ENCODE data around the gene FTO.

FTO gene

DNA sequence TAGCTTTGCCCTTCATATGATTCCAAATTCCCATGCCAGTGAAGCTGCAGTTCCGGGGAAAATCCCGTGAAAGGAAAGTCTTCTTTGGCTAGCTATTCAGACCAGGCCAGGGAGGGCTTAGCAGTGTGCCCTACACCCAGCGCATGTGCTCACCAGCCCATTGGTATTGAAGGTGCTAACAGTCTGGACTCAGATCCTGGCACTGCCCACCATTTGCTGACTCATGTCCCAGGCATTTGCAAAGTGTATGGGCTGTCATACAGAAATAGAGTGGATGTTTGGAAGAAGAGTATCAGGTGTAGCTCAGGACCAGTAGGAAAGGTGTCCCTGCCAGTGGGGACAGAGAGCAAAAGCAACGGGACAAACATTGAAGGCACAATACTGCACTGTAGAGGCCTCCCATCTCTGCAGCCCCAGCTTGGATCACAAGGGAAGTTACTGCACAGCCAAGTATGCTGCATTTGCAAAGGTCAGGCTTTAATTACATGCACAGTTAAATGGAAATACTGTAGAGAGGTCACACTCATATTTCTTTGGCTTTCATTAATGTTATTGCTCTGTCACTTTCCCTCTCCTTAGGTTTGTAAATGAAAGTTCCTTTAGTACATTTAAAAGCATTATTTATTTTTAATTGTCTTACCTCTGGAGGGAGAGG is 362.6 kb downstream of the FTO start:
- Histone ChIP-seq H3K36me3 (ENCODE audit: control insufficient read depth, insufficient read depth, low read length) (no peaks in the 10 kb centered on the region), H3K79me2 (no peaks in the 10 kb centered on the region), H3K4me3 (ENCODE audit: low read depth, low read length) (no peak overlapping the region), H3K9ac (no peak overlapping the region), H2AFZ (no peak overlapping the region), H3K27ac (no peak overlapping the region), H3K9me3 (ENCODE audit: control insufficient read depth, low read length) (no peaks in the 10 kb centered on the region), H3K27me3 (ENCODE audit: control insufficient read depth, insufficient read depth, low read length) (no peaks in the 10 kb centered on the region), H3K4me1 (no peaks in the 10 kb centered on the region), H3K4me2 (ENCODE audit: low read length) (no peak overlapping the region)
- TF ChIP-seq, protein P1, sequence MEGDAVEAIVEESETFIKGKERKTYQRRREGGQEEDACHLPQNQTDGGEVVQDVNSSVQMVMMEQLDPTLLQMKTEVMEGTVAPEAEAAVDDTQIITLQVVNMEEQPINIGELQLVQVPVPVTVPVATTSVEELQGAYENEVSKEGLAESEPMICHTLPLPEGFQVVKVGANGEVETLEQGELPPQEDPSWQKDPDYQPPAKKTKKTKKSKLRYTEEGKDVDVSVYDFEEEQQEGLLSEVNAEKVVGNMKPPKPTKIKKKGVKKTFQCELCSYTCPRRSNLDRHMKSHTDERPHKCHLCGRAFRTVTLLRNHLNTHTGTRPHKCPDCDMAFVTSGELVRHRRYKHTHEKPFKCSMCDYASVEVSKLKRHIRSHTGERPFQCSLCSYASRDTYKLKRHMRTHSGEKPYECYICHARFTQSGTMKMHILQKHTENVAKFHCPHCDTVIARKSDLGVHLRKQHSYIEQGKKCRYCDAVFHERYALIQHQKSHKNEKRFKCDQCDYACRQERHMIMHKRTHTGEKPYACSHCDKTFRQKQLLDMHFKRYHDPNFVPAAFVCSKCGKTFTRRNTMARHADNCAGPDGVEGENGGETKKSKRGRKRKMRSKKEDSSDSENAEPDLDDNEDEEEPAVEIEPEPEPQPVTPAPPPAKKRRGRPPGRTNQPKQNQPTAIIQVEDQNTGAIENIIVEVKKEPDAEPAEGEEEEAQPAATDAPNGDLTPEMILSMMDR (IDR thresholded peaks at IDR 0.05): no peak

DNA sequence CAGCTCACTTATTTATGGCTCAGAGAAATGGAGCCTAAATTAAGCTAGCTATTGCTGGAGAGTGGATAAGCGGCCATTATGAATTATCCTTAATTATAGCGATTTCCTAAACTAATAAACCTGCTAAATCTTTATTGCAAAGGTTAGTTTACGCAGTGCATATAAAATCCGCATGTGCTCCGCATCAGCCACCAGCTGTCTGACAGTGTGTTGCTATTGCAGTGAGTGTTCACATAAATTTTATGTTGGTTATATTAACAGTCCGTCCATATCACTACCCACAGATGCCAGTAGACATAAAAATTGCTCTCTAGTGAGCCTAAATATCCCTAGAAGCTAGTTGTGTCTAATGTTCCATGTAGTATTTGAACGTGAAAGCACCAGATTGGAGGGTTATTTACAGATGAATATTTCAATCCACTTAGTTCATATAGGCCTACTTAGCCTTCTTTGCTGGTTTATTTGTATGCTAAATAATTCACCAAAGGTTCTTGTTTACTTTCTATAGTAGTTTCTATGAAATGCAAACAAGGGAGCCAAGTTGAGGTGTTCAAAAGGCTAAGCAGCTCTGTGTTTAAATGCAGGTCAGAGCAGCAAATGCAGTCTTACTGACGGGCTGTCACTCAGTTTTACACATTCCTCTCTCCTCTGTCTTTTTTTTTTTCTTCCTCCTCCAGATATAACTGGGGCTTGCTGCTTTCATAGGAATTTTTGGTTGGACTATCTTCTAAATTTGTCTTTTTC is 363.5 kb downstream of the FTO start:
- no peak overlapping the region for H3K4me2 ChIP-seq (ENCODE audit: low read length)
- no peak overlapping the region for H3K4me3 ChIP-seq (ENCODE audit: low read depth, low read length)
- TF ChIP-seq, protein P1 (IDR thresholded peaks at IDR 0.05): no peak
- no peaks in the 10 kb centered on the region for H3K9me3 ChIP-seq (ENCODE audit: control insufficient read depth, low read length)
- H3K27ac ChIP-seq: no peak overlapping the region
- no peak overlapping the region for H3K9ac ChIP-seq
- no peak overlapping the region for H2AFZ ChIP-seq
- H3K4me1 ChIP-seq: no peaks in the 10 kb centered on the region
- no peaks in the 10 kb centered on the region for H3K27me3 ChIP-seq (ENCODE audit: control insufficient read depth, insufficient read depth, low read length)
- no peaks in the 10 kb centered on the region for H3K79me2 ChIP-seq
- no peaks in the 10 kb centered on the region for H3K36me3 ChIP-seq (ENCODE audit: control insufficient read depth, insufficient read depth, low read length)

DNA sequence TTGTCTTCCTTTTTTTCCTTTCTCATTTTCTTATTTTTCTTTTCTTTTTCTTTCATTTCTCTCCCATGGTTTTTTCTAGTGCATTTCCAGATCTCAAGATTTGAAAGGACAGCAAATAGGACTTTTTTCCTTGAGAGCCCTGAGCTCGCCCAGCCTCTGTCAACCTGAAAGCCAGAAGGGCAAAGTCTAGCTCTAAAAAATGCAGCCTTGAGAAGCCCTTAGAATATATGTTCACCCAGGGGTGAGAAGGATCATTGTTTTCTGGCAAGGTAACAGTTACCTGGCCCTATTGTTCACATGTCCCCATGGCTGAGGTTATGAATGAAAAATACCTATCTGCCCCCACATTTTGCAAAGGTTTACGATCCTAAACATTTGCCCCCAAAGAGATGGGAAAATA is 364.3 kb downstream of the FTO start:
- H3K4me2 ChIP-seq (ENCODE audit: low read length): no peak overlapping the region
- H3K27ac ChIP-seq: no peak overlapping the region
- H3K79me2 ChIP-seq: no peaks in the 10 kb centered on the region
- H3K9ac ChIP-seq: no peak overlapping the region
- TF ChIP-seq, protein P1 (IDR thresholded peaks at IDR 0.05): no peak
- no peaks in the 10 kb centered on the region for H3K9me3 ChIP-seq (ENCODE audit: control insufficient read depth, low read length)
- no peaks in the 10 kb centered on the region for H3K27me3 ChIP-seq (ENCODE audit: control insufficient read depth, insufficient read depth, low read length)
- H3K4me1 ChIP-seq: no peaks in the 10 kb centered on the region
- no peaks in the 10 kb centered on the region for H3K36me3 ChIP-seq (ENCODE audit: control insufficient read depth, insufficient read depth, low read length)
- no peak overlapping the region for H3K4me3 ChIP-seq (ENCODE audit: low read depth, low read length)
- no peak overlapping the region for H2AFZ ChIP-seq

DNA sequence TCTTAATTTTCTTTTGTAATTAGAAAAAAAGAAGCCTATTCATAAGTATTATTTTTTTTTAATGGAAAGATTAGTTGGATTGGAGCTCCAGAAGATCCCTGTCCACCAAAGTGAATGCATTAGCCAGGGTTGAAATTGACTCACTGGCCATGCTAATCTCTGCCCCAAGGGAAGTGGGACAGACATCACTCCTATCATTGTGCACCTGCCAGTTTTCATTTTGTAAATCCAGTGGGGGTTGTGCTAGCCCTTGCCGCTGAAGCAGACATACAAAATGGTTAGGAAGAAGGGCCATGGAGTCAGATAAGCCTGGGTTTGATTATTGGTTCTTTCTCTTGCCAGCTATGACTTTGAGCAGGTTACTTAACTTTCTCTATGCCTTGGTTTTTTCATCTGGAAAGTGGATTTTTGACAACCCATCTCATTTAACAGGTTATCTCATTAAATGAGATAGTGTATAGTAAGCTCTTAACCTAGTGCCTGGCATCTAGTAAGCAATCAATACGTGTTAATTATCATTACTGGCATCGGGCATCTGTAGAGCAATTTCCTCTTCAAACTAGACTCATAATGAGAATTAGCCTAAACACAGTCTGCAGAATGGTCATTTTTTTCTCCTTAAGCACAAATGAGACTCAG is 365.8 kb downstream of the FTO start:
- H3K4me3 ChIP-seq (ENCODE audit: low read depth, low read length): no peak overlapping the region
- no peaks in the 10 kb centered on the region for H3K9me3 ChIP-seq (ENCODE audit: control insufficient read depth, low read length)
- H3K9ac ChIP-seq: no peak overlapping the region
- H3K79me2 ChIP-seq: no peaks in the 10 kb centered on the region
- no peak overlapping the region for H3K4me2 ChIP-seq (ENCODE audit: low read length)
- no peaks in the 10 kb centered on the region for H3K27me3 ChIP-seq (ENCODE audit: control insufficient read depth, insufficient read depth, low read length)
- H3K4me1 ChIP-seq: no peaks in the 10 kb centered on the region
- no peak overlapping the region for H2AFZ ChIP-seq
- H3K27ac ChIP-seq: no peak overlapping the region
- no peaks in the 10 kb centered on the region for H3K36me3 ChIP-seq (ENCODE audit: control insufficient read depth, insufficient read depth, low read length)
- TF ChIP-seq, protein P1 (IDR thresholded peaks at IDR 0.05): no peak

Measured in parathyroid adenoma (tissue), 2 donors.